Bronchial epithelial cell (primary cell): ENCODE results near the gene ITGA3. TPM values are rescaled to one million over a fixed set of nuclear protein-coding genes. Genes with fewer than 3 reads are reported as not detected.

Experiments used
- DNase-seq: peaks from one replicate; pipeline ENCODE4 v3.0.0-alpha.2; 2010; ENCODE audit warnings: low read depth
- FAIRE-seq: peaks from 2 replicates; lab custom pipeline; 2011; peaks lifted over from hg19 to GRCh38; lab: Jason Lieb, UNC
- H3K27me3 ChIP-seq: 2 replicates; pipeline ENCODE4 v1.5.1; 2011; ENCODE audit warnings: low read length; ENCODE audit not compliant: control insufficient read depth, insufficient read depth
- H3K36me3 ChIP-seq: 2 replicates; pipeline ENCODE4 v1.5.1; 2011; ENCODE audit warnings: low read length; ENCODE audit not compliant: control insufficient read depth, insufficient read depth
- H3K4me3 ChIP-seq: 2 replicates; pipeline ENCODE4 v1.5.1; 2011; ENCODE audit warnings: mild to moderate bottlenecking, low read depth, low read length, control low read depth
- total RNA-seq: library from RNA; depleted of rRNA; stranded (reverse); fragments of >200 nt; gene quantifications from 2 replicates; pipeline ENCODE4 v1.2.1, GENCODE V29; 2014
- TF ChIP-seq, protein P1 (sequence below): IDR thresholded peaks from 2 replicates; pipeline ENCODE4 v1.5.1; 2011; ENCODE audit warnings: mild to moderate bottlenecking, moderate library complexity, low read length, control low read depth, inconsistent platforms; ENCODE audit not compliant: insufficient read depth, severe bottlenecking

ITGA3 gene
- total RNA-seq, 1 donor from 2014 or later = 633 TPM

DNA sequence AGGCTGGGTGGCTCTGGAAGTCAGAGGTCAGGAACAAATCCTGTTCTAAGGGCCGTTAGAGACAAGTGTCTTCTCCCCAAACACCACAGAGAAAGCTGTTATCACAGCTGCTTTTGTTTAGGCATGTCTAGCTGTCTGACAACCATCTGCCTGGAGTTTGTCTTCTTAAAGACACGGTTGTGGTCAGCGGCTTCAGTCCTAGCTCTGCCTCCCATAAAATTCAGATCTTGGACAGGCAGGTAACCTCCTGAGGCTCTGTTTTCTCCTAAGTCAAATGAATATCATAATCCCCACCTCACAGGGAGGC is 2.3 kb upstream of the ITGA3 start:
- Histone ChIP-seq H3K36me3 (peaks cover 5% of the 10 kb centered on the region), H3K4me3 (no peak overlapping the region), H3K27me3 (no peaks in the 10 kb centered on the region)
- TF ChIP-seq, protein P1, sequence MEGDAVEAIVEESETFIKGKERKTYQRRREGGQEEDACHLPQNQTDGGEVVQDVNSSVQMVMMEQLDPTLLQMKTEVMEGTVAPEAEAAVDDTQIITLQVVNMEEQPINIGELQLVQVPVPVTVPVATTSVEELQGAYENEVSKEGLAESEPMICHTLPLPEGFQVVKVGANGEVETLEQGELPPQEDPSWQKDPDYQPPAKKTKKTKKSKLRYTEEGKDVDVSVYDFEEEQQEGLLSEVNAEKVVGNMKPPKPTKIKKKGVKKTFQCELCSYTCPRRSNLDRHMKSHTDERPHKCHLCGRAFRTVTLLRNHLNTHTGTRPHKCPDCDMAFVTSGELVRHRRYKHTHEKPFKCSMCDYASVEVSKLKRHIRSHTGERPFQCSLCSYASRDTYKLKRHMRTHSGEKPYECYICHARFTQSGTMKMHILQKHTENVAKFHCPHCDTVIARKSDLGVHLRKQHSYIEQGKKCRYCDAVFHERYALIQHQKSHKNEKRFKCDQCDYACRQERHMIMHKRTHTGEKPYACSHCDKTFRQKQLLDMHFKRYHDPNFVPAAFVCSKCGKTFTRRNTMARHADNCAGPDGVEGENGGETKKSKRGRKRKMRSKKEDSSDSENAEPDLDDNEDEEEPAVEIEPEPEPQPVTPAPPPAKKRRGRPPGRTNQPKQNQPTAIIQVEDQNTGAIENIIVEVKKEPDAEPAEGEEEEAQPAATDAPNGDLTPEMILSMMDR = no peak
- FAIRE-seq = no peak
- no peak for DNase-seq

GRCh38 chr17:50055055-50055425 is 870 bp upstream of the ITGA3 start:
- FAIRE-seq (no peak), DNase-seq (peak; percentile 91)
- Histone ChIP-seq H3K4me3 (peak overlapping the region; percentile 68), H3K36me3 (peaks cover 7% of the 10 kb centered on the region), H3K27me3 (no peaks in the 10 kb centered on the region)
- TF ChIP-seq, protein P1 = no peak

DNA sequence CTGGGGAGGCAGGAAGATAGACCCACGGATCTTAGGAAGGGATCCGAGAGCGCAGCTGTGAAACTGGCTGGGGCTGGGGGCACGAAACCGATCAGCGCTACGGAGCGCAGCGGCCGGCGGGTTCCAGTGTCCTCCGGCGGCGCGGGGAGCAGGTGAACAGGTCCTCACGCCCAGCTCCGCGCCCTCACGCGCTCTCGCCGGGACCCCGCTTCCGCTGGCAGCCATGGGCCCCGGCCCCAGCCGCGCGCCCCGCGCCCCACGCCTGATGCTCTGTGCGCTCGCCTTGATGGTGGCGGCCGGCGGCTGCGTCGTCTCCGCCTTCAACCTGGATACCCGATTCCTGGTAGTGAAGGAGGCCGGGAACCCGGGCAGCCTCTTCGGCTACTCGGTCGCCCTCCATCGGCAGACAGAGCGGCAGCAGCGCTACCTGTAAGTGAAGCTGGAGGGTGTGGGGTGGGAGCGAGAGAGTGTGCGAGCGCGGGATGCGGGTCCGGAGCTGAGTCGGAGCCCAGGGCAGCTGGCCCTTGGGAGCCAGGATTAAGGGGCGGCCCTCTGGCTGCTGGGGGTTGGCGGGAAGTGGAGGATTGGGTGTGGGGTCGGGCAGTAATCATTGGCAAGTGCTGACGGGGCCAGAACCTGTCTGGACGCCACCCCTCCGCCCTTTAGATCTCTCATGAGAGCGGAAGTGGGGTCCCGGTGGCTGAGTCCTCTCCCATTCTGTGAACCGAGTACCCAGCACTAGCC is 479 bp downstream of the ITGA3 start:
- FAIRE-seq = no peak
- TF ChIP-seq, protein P1 = peak; percentile 55

DNA sequence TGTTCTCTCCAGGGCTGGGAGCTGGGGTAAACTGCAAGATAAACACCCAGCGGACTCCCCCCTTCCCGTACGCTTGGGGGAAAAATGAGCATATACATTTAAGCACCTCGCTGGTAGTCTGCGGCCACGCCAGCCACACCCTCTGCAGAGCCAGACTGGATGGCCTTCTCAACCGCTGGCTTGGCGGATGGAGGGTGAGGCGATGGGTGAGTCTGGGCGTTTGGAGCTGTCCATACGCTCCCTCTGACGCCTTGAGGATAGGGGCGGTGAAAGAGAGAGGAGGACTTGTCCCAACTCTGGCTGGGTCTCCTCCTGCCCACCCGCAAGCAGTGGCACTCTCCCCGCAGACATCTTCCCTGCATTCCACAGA is 1.0 kb downstream of the ITGA3 start:
- Histone ChIP-seq H3K27me3 (no peaks in the 10 kb centered on the region), H3K4me3 (peak overlapping the region; percentile 68), H3K36me3 (peaks cover 8% of the 10 kb centered on the region)
- FAIRE-seq (no peak), DNase-seq (no peak)
- TF ChIP-seq, protein P1 = no peak

More for the DNA sequence above, 479 bp downstream of the ITGA3 start:
- Histone ChIP-seq H3K4me3 (peak overlapping the region; percentile 68), H3K27me3 (no peaks in the 10 kb centered on the region), H3K36me3 (peaks cover 8% of the 10 kb centered on the region)
- no peak for DNase-seq

DNA sequence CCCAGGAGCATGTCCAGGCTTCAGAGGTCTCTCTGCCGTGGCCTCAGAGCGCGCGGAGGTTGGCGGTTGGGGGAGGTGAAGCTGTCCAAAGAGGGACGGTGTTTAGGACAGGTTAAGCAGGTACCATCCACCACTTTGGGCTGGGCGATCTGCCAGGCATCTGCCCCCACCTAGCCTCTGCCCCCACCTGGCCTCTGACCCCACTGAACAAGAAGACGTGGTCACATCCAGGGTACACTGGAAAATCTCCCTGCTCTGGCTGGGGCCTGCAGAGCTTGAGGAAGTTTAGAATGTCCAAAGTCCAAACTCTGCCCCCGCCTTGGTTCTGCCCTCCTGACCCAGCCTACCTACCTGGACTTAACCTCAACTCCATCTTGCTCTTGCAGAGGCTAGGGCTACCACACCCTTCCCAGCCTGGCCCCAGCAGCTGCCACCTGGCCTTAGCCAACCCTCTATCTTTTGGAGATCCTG is 1.6 kb downstream of the ITGA3 start:
- Histone ChIP-seq H3K36me3 (peaks cover 8% of the 10 kb centered on the region), H3K27me3 (no peaks in the 10 kb centered on the region), H3K4me3 (peak overlapping the region; percentile 68)
- no peak for FAIRE-seq
- DNase-seq = no peak
- TF ChIP-seq, protein P1 = no peak
